Activated T-cell treated with anti-CD3 and anti-CD28 coated beads, Interleukin-2, amount 50 U/mL, for 4 hours (primary cell): Measurements from ENCODE around the gene RFTN1. TPM values are rescaled to one million over a fixed set of nuclear protein-coding genes. Genes with fewer than 3 reads are reported as not detected.
"Not testable (repeated sequence)": the region's sequence is repeated elsewhere in the genome, so short reads cannot be mapped to it uniquely, and the experiment has no call there.

Experiments used
- ATAC-seq, 2 donors: fragments of 200-7000 bp; cut with Tn5 transposase; one replicate each; pipeline ENCODE4 v1.10.0; 2021
- DNase-seq: peaks from one replicate; pipeline ENCODE4 v3.0.0-alpha.2; 2020
- H3K27me3 Mint-ChIP-seq: one replicate; pipeline ENCODE4 v1.8.0; 2021; ENCODE audit warnings: low read depth, mixed read lengths
- H3K36me3 Mint-ChIP-seq: one replicate; pipeline ENCODE4 v1.8.0; 2022; ENCODE audit warnings: mixed read lengths; ENCODE audit not compliant: insufficient read depth
- H3K4me1 Mint-ChIP-seq: one replicate; pipeline ENCODE4 v1.8.0; 2021; ENCODE audit warnings: low read depth, mixed read lengths
- H3K4me3 Mint-ChIP-seq: one replicate; pipeline ENCODE4 v1.8.0; 2021; ENCODE audit warnings: mild to moderate bottlenecking, moderate library complexity, mixed read lengths
- H3K9me3 Mint-ChIP-seq: one replicate; pipeline ENCODE4 v1.8.0; 2021; ENCODE audit warnings: mixed read lengths
- total RNA-seq, 3 donors: library from RNA; stranded (reverse); gene quantifications; one replicate each; pipeline ENCODE4 v1.2.1, GENCODE V29; 2021

The RFTN1 gene
- total RNA-seq, 3 donors from 2014 or later: 52.9 to 72.4 (median 69.6) TPM

DNA sequence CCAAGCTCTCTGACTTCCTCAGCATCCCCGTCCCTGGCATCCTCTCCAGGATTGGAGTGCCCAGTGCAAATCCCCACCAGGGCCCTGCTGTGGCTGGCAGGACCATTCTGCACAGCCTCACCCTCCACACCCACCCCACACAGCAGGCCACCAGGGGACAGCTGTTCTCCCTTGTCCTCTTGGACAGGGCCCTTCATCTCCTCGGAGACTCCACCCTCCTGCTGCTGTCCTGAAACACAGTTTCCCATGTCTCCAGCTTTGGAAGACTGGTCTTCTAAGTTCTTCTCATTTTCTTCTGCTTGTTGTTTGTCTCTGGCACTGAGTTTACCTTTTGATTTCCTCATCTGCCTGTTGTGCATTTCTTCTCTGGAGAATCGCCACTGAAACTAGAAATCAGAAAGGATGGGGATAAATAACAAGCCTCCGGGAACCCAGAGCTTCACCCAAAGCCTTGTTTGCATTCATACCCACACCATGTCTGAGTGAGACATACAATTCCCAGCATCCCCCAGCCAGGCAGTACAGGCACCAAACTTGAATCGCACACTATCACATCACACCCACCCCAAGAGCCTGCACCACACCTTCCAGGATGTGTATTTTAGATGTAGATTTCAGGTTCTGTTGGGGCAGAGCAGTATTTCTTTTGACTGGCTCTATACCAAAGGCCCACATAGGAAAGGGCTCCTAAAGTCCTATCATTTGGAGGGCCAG lies 196.5 kb downstream of the RFTN1 start:
- peaks cover 84% of the 10 kb centered on the region for H3K4me1 Mint-ChIP-seq
- peaks cover 43% of the 10 kb centered on the region for H3K36me3 Mint-ChIP-seq
- H3K27me3 Mint-ChIP-seq: no peaks in the 10 kb centered on the region
- no peak for DNase-seq
- no peak for ATAC-seq
- H3K4me3 Mint-ChIP-seq: peak overlapping the region; percentile 41
- no peaks in the 10 kb centered on the region for H3K9me3 Mint-ChIP-seq

DNA sequence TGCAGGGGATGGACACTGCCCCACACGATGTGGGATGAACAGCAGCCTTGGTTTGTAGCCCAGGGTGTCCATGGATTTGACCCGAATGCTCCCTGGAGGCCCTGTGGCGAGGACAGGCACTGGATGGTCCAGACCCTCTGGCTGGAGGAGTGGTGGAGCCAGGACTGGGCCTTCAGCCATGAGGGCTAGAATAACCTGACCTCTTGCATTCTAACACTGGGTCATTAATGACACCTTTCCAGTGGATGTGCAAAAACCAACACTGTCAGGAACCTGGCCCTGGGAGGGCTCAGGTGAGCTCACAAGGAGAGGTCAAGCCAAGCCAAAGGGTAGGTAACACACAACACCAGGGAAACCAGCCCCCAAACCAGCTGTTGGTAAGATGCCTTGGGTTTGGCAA lies 197.1 kb downstream of the RFTN1 start:
- ATAC-seq (no peak), DNase-seq (no peak)
- peaks cover 42% of the 10 kb centered on the region for H3K36me3 Mint-ChIP-seq
- no peaks in the 10 kb centered on the region for H3K27me3 Mint-ChIP-seq
- no peak overlapping the region for H3K4me3 Mint-ChIP-seq
- peaks cover 90% of the 10 kb centered on the region for H3K4me1 Mint-ChIP-seq
- H3K9me3 Mint-ChIP-seq: no peaks in the 10 kb centered on the region

DNA sequence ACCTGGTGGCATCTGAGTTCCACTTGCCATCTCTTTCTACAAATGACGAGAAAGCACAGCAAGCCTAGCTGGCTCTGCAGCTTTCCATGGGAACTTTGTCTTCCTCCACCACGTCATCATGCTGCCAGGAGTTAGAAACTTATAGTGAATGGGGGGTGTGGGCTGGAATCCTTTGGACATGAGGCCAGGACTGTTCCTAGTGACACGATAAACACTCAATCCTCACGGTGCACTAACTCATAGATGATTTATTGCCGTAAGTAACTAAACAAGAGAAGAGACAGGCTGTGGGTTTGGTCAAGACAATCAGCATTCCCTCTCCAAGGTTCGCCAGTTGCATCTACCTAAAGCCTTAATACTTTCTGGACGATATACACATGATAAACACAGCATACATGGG lies 197.9 kb downstream of the RFTN1 start:
- Mint-ChIP-seq H3K36me3 (peaks cover 37% of the 10 kb centered on the region), H3K4me1 (peaks cover 88% of the 10 kb centered on the region), H3K27me3 (no peaks in the 10 kb centered on the region), H3K4me3 (no peak overlapping the region), H3K9me3 (no peaks in the 10 kb centered on the region)
- DNase-seq (no peak), ATAC-seq (no peak)

DNA sequence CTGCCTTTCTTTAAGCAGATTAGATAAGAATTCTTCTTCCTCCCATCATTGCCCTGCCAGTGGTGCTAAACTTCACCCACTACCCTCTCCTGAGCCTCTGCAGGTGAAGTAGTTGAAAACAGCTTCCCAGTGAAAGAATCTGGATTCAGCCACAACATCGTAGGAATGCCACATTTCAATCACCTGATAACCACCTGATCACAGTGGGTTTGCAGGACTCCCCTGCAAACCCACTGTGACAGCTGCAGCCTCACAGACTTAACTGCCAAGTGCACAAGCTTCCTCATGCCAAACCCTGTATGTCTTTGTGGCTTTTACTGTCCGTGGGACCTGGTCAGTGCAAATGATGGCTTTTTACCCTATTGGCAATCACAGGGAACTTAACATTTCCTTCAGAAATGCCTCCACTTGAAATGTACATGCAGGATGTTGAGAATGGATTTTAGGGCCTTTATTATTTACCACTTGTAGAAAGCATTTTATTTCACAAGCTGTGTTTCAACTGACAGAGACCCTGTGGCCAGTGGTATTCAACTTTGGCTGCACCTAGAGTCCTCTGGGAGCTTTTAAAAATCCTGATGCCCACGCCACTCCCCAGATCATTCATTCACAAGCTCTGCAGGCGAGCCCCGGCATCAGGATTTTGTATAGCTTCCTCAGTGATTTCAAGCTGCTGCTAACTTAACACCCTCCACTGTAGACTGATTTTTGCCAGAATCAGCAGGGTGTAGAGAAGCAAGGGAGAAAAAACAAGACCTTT lies 199.4 kb downstream of the RFTN1 start:
- Mint-ChIP-seq H3K36me3 (peaks cover 33% of the 10 kb centered on the region), H3K4me3 (no peak overlapping the region), H3K4me1 (peaks cover 88% of the 10 kb centered on the region), H3K27me3 (no peaks in the 10 kb centered on the region), H3K9me3 (no peaks in the 10 kb centered on the region)
- DNase-seq (no peak), ATAC-seq (no peak)

DNA sequence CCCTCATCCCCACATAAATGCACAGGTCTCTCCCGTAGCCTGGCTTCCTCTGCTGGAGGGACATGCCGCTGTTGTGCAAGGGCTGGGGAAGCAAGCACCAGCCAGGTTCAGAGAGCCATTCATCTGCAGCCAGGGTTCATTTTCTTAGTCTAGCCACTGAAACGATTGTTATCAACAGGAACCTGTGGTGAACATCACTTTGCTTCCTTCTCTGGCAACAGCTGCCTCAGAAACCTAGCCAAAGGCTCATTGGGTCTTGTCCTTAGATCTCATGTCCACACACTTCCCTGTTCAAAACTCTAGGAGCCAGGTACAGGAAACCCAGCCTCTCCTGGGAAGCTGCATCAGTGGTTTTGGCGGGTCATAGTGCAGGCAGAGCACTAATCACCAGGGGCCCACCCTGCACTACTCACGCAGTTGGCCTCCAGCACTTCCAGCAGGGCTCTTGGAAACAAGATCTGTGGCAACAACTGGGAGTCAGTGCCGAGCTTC lies 201.5 kb downstream of the RFTN1 start:
- Mint-ChIP-seq H3K4me1 (peaks cover 87% of the 10 kb centered on the region), H3K27me3 (no peaks in the 10 kb centered on the region), H3K36me3 (peaks cover 36% of the 10 kb centered on the region), H3K9me3 (peaks cover 4% of the 10 kb centered on the region), H3K4me3 (peak overlapping the region; percentile 36)
- ATAC-seq (peak; percentile 13 to 44), DNase-seq (no peak)

DNA sequence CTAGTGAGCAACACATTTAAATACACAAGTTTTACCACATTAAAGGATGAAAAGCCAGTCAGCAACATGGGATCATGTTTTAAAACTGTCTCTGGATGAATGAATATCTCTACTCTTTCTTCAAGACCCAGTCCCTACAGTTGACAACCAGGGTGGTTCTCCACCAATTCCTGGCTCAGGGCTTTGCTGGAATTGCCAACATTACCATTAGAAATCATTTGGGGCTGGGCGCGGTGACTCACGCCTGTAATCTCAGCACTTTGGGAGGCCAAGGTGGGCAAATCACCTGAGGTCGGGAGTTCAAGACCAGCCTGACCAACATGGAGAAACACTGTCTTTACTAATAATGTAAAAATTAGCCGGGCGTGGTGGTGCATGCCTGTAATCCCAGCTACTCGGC lies 203.0 kb downstream of the RFTN1 start:
- not testable (repeated sequence) for ATAC-seq, DNase-seq, H3K27me3 Mint-ChIP-seq, H3K4me3 Mint-ChIP-seq, H3K9me3 Mint-ChIP-seq
- Mint-ChIP-seq H3K4me1 (peaks cover 87% of the 10 kb centered on the region), H3K36me3 (peaks cover 42% of the 10 kb centered on the region)

DNA sequence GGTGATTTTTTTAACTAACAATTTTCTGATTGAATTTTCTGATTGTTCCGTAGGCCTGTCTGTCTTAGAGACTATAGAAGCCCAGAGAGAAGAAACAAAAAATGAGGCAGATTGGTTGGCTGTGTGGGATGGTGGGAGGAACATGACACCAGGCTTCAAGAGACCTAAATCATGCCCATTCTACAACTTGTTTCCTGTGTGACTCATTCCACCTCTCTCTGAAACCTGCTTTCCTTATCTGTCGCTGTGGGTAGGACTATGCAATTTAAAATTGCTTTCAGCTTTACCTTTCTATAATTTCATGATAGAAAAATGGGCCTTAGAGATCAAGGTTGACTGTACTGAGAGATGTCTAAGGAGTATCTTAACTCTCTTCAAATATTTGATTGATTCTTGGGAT lies 203.9 kb downstream of the RFTN1 start:
- ATAC-seq (peak; percentile 86 to 89), DNase-seq (peak; percentile 43)
- H3K4me1 Mint-ChIP-seq: peaks cover 87% of the 10 kb centered on the region
- peaks cover 47% of the 10 kb centered on the region for H3K36me3 Mint-ChIP-seq
- H3K27me3 Mint-ChIP-seq: no peaks in the 10 kb centered on the region
- H3K4me3 Mint-ChIP-seq: peak overlapping the region; percentile 38
- H3K9me3 Mint-ChIP-seq: peaks cover 6% of the 10 kb centered on the region

DNA sequence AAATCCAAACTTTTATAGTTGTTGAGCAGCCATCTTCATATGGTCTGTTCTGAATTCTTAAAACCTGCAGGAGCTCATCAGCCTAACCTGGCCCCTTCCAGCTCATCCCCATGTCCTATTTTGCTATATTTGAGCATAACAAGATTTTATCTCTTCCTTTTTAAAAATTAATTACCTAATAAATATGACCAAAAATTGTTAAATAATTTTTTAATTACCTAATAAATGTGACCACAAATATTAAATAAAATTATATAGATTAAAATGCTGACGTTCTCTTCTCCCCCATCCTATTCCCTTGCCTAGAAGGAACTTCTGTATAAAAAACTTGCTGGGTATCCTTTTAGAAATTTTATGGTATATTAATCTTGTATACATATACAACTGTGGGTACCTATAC lies 204.8 kb downstream of the RFTN1 start:
- Mint-ChIP-seq H3K4me1 (peaks cover 87% of the 10 kb centered on the region), H3K4me3 (no peak overlapping the region), H3K27me3 (no peaks in the 10 kb centered on the region)

DNA sequence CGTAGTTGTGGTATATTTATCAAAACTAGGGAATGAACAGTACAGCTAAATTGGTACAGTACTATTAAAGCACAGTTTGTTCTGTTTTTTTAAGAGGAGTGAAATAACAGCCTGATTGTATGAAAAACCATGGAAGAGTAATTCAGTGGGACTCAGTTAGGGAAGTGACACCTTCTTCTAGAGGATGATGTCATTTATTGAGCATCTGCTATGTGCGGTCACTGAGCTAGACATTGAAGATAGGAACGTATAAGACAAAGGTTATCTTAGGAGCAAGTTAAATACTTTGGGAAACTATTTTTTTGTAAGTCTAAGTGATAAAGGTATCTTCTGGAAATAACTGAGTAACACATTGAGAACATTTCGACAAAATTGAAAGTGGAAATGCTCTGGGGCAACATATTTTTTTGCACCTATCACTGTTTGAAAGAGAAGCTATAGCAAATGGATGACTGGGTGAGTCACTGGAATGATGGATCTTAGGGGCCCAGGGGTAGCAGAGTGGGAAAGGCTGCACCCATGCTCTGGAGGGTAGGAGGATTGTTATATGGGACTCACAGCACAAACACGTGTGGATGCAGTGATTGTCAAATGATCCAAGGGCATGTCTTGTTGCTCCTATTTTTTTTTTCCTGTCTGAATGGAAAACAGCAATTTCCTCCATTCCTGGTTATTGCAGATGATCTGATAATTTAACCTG lies 205.5 kb downstream of the RFTN1 start:
- Mint-ChIP-seq H3K9me3 (peaks cover 6% of the 10 kb centered on the region), H3K36me3 (peaks cover 56% of the 10 kb centered on the region), H3K27me3 (no peaks in the 10 kb centered on the region), H3K4me3 (peak overlapping the region; percentile 2), H3K4me1 (peaks cover 87% of the 10 kb centered on the region)
- DNase-seq (no peak), ATAC-seq (no peak)

More for the DNA sequence above, 204.8 kb downstream of the RFTN1 start:
- H3K36me3 Mint-ChIP-seq: peaks cover 52% of the 10 kb centered on the region
- ATAC-seq (no peak), DNase-seq (no peak)
- H3K9me3 Mint-ChIP-seq: peaks cover 6% of the 10 kb centered on the region

DNA sequence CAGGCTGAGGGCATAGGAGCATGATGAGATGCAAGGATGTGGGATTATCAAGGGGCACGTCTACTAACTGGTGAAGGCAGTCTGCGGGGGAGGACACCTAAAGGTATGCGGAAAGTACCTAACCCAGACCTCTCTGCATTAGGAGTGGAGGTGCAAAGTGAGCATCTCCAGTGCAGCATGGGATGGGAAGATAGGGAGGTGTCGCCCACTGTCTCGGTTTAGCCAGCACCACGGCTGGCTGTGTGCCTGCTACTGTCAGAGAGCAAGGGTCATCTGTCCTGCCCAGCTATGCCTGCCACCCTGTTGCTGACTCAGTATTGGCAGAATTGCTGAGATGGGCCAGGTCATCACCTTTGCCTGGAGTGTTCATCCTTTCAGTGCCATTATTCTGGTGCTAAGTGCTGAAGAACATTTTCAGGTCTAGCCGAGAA lies 208.4 kb downstream of the RFTN1 start:
- H3K4me1 Mint-ChIP-seq: peaks cover 95% of the 10 kb centered on the region
- H3K27me3 Mint-ChIP-seq: no peaks in the 10 kb centered on the region
- H3K36me3 Mint-ChIP-seq: peaks cover 54% of the 10 kb centered on the region
- peak overlapping the region; percentile 41 for H3K4me3 Mint-ChIP-seq
- peak; percentile 15 to 20 for ATAC-seq
- peak; percentile 40 for DNase-seq
- H3K9me3 Mint-ChIP-seq: peaks cover 6% of the 10 kb centered on the region

DNA sequence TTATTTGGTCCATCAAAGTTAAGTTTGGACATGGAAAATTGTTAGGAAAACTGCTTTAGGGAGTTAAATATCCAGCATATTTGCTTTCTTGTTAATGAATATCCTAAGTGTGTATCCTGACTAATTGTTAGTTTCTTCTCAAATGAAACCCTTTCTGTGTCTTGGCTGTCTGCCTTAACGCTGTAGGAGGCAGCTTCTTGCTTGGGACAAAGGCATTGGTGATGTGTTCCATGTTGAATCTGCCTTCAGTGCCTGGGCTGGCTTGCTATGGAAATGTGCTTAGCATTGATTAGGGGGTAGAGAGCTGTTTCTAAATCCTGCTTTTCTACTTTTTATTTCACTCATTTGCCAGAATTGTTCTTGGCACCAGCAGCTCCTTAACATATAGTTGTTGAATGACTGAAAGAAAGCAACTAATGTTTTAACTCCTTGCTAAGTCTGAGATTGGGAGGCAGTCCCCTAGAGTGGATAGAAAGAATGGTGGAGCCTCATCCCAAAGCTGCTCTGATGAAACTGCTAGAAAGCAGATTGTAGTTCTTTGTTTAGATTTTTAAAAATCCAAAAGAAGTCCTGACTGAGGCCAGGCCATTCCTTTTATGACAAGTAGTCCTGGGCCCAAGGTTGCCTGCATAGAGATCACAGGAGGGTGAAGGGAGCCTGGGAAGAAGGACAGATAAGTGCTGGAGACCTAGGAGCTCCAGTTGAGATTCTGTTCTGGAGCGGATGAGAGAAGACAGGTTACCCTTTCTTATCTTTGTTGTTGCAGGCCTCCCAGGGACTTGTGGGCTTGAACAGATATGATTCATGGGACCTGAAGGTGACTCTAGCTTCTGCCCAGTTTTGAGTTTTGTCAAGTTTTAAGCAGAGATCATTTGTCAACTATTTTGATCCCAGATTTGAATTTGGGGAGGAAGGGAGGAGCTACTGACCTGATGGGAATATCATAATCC lies 209.2 kb downstream of the RFTN1 start:
- DNase-seq (no peak), ATAC-seq (peak; percentile 39 to 41)
- Mint-ChIP-seq H3K4me1 (peaks cover 95% of the 10 kb centered on the region), H3K27me3 (no peaks in the 10 kb centered on the region), H3K9me3 (peaks cover 6% of the 10 kb centered on the region), H3K4me3 (peak overlapping the region; percentile 41), H3K36me3 (peaks cover 54% of the 10 kb centered on the region)

DNA sequence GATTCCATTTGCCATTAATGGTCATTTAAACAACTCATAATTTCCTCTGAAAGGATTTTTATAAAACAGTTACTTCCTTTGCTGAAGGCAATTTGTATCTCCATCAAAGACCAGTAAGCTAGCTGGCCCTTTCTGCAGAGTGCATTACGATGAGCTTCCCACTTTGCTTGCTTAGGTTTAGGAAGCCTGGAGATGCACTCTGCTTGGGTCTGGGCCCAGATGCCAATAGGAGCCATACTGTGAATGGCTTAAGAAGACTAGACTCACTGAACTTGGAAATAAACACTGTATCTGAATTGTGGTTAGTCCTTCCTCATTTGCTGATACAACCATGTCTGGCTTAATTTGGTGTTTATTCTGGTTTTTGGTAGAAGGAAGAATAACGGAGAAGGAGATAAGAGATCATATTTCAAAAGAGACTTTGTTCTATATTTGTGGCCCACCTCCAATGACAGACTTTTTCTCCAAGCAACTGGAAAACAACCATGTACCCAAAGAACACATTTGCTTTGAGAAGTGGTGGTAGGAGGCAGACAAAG lies 210.4 kb downstream of the RFTN1 start:
- Mint-ChIP-seq H3K4me1 (peaks cover 98% of the 10 kb centered on the region), H3K9me3 (peaks cover 6% of the 10 kb centered on the region), H3K27me3 (no peaks in the 10 kb centered on the region), H3K36me3 (peaks cover 57% of the 10 kb centered on the region), H3K4me3 (peak overlapping the region; percentile 59)
- ATAC-seq (no peak), DNase-seq (no peak)

DNA sequence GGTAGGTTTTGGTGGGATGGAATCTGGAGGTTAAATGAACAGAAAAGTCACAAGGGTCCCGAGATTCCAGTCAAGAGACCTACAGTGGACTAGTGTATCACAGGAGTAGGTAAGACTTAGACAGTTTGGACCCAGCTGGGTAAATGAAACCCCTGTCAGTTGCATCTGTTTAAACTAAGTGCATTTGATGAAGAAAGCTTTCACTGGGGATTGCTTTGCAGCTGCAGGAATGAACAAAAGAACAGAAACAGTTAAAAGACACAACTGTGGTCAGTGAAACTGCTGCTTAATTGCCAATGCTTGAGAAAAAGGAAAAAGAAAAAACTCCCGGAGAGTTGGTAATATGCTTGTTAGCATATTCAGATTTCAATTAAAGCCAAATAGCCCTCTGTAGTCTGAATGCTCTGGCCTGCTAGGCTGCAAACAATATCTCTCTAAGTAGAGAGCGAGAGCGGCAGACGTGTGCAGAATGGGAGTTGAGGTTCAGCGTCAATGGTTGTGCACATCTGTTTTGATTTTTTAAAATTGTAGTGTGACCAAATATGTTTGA lies 211.3 kb downstream of the RFTN1 start:
- Mint-ChIP-seq H3K9me3 (peaks cover 3% of the 10 kb centered on the region), H3K27me3 (no peaks in the 10 kb centered on the region), H3K4me3 (peak overlapping the region; percentile 59), H3K4me1 (peaks cover 97% of the 10 kb centered on the region), H3K36me3 (peaks cover 55% of the 10 kb centered on the region)
- DNase-seq (no peak), ATAC-seq (no peak)
